HL-60 (cell line): ENCODE data around the gene MLN.

ENCODE experiments used
- DNase-seq, 2 experiments: peaks; one replicate each; pipeline ENCODE4 v3.0.0-alpha.2; 2010 to 2020; ENCODE audit warnings: low read depth in 1 of 2, low spot score in 1 of 2
- H3K27ac ChIP-seq: fragments of 250-450 bp; sonication (Bioruptor Pico); replicated peaks from 2 replicates; pipeline ENCODE4 v1.5.1; 2020; ENCODE audit warnings: mild to moderate bottlenecking, moderate library complexity
- H3K27me3 ChIP-seq: fragments of 250-450 bp; sonication (Bioruptor Pico); 2 replicates; pipeline ENCODE4 v1.5.1; 2021; ENCODE audit warnings: mild to moderate bottlenecking, moderate library complexity; ENCODE audit not compliant: insufficient read depth, poor library complexity, severe bottlenecking
- H3K4me3 ChIP-seq: replicated peaks from 2 replicates; pipeline ENCODE4 v1.5.1; 2011; ENCODE audit warnings: mild to moderate bottlenecking, control low read depth, low read length; ENCODE audit not compliant: insufficient read depth
- GABPA ChIP-seq: IDR thresholded peaks from 2 replicates; pipeline ENCODE4 v1.6.1; 2012; ENCODE audit warnings: low read depth
- POLR2AphosphoS5 ChIP-seq: IDR thresholded peaks from 2 replicates; pipeline ENCODE4 v1.6.1; 2012; ENCODE audit warnings: low read depth
- SPI1 ChIP-seq: IDR thresholded peaks from 2 replicates; pipeline ENCODE4 v1.6.1; 2012; ENCODE audit warnings: low read depth, mild to moderate bottlenecking, borderline replicate concordance
- TF ChIP-seq, protein P1 (sequence below): IDR thresholded peaks from one replicate; pipeline ENCODE4 v1.5.1; 2011; ENCODE audit warnings: low read length, control low read depth, inconsistent platforms; ENCODE audit not compliant: insufficient read depth
- TF ChIP-seq, protein P2 (sequence below): IDR thresholded peaks from 2 replicates; pipeline ENCODE4 v1.6.1; 2012; ENCODE audit warnings: low read depth; ENCODE audit not compliant: insufficient replicate concordance

Gene MLN

DNA sequence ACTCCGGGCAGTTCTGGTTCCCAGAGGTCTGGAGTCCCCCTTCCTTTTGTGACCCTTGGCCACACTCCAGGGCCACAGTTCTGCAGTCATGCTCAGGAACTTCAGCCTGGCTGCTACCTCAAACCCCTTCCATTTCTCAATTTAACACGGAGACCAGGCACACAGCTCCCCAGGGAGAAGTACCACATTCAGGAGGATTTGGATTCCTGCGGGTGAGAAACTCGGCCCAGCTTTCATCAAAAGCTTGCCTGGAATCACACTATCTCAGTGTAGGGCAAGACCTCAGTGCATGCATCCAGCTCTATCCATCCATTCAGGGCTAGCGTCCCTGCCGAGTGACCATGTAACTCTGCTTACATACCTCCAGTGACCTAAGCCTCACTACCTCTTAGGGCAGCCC, 40.3 kb downstream of the MLN start:
- no peak overlapping the region for H3K27ac ChIP-seq
- DNase-seq, result no peak

DNA sequence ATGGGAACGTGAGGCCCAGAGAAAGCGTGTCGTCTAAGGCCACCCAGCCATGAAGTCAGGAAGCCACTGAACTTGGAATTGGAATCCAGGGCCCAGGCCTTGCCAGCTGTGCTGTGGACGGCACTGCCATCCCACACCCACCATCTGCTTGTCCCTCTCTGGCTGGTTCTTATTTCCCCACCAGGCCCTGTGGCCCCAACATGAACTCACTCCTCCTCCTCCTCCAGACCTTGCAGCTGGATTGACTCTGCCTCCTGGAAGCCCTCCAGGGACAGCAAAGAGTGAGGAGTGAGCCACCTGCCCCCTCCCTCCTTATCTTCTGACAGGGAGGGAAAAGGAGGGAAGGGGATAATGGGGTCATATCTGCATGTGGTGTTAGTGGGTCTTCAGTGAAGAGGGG, 41.1 kb downstream of the MLN start:
- TF ChIP-seq, protein P1, sequence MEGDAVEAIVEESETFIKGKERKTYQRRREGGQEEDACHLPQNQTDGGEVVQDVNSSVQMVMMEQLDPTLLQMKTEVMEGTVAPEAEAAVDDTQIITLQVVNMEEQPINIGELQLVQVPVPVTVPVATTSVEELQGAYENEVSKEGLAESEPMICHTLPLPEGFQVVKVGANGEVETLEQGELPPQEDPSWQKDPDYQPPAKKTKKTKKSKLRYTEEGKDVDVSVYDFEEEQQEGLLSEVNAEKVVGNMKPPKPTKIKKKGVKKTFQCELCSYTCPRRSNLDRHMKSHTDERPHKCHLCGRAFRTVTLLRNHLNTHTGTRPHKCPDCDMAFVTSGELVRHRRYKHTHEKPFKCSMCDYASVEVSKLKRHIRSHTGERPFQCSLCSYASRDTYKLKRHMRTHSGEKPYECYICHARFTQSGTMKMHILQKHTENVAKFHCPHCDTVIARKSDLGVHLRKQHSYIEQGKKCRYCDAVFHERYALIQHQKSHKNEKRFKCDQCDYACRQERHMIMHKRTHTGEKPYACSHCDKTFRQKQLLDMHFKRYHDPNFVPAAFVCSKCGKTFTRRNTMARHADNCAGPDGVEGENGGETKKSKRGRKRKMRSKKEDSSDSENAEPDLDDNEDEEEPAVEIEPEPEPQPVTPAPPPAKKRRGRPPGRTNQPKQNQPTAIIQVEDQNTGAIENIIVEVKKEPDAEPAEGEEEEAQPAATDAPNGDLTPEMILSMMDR, result no peak
- TF ChIP-seq POLR2AphosphoS5 (no peak), SPI1 (no peak), GABPA (no peak)
- TF ChIP-seq, protein P2, sequence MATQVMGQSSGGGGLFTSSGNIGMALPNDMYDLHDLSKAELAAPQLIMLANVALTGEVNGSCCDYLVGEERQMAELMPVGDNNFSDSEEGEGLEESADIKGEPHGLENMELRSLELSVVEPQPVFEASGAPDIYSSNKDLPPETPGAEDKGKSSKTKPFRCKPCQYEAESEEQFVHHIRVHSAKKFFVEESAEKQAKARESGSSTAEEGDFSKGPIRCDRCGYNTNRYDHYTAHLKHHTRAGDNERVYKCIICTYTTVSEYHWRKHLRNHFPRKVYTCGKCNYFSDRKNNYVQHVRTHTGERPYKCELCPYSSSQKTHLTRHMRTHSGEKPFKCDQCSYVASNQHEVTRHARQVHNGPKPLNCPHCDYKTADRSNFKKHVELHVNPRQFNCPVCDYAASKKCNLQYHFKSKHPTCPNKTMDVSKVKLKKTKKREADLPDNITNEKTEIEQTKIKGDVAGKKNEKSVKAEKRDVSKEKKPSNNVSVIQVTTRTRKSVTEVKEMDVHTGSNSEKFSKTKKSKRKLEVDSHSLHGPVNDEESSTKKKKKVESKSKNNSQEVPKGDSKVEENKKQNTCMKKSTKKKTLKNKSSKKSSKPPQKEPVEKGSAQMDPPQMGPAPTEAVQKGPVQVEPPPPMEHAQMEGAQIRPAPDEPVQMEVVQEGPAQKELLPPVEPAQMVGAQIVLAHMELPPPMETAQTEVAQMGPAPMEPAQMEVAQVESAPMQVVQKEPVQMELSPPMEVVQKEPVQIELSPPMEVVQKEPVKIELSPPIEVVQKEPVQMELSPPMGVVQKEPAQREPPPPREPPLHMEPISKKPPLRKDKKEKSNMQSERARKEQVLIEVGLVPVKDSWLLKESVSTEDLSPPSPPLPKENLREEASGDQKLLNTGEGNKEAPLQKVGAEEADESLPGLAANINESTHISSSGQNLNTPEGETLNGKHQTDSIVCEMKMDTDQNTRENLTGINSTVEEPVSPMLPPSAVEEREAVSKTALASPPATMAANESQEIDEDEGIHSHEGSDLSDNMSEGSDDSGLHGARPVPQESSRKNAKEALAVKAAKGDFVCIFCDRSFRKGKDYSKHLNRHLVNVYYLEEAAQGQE, result no peak
- H3K27ac ChIP-seq, result no peak overlapping the region
- no peak overlapping the region for H3K4me3 ChIP-seq
- H3K27me3 ChIP-seq, result no peaks in the 10 kb centered on the region
- DNase-seq, result no peak

More for the DNA sequence above, 40.3 kb downstream of the MLN start:
- Histone ChIP-seq H3K4me3 (no peak overlapping the region), H3K27me3 (no peaks in the 10 kb centered on the region)
- TF ChIP-seq, protein P2, result no peak
- TF ChIP-seq SPI1 (no peak), GABPA (no peak), POLR2AphosphoS5 (no peak)
- TF ChIP-seq, protein P1, result no peak

DNA sequence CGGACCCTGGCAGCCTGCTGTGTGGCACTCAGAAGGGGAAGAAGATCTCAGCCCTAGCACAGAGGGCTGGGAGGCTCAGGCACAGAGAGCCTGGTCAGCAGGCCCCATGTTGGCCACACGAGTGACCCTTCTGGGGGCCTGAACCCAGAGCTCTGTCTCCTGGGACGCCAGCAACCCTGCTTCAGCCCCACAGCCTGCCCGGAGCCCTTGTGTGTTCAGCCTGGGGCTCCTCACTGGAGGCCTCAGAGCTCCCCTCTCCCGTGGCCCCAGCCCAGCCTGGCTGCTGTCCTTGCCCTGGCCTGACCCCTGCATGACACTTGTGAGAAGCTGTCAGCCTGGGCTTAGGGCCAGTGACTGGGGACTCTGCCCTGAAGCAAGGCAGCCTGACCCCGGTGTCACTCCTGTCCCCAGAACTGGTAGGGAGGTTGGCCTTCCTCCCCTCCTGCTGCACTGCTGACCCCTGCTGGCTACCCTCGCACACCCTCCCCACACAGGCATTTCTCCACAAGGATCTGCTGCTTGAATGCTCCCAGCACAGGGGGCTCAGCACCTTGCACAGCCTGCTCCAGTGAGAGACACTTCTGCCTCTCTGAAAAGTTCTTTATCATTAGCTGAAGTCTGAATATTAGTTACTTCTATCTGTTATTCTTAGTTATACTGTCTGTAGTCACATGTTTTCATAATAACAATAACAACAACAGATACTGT, 41.7 kb downstream of the MLN start:
- DNase-seq, result peak; percentile 39 to 62
- TF ChIP-seq, protein P1, result peak; percentile 83
- TF ChIP-seq, protein P2, result no peak
- Histone ChIP-seq H3K27ac (no peak overlapping the region), H3K27me3 (peaks cover 4% of the 10 kb centered on the region), H3K4me3 (no peak overlapping the region)
